K562 (cell line): ENCODE data around the gene NEK2. TPM values are rescaled to one million over a fixed set of nuclear protein-coding genes. Genes with fewer than 3 reads are reported as not detected.

Experiments used
- ARHGAP35 ChIP-seq: fragments of 450-650 bp; IDR thresholded peaks from 2 replicates; pipeline ENCODE4 v1.6.1; 2018; ENCODE audit not compliant: partially characterized antibody
- ARNT ChIP-seq, 2 experiments: fragments of 450-650 bp; IDR thresholded peaks; 2 replicates each; pipeline ENCODE4 v1.6.1; 2016; ENCODE audit warnings: mild to moderate bottlenecking in 1 of 2
- ATF7 ChIP-seq: fragments of 450-650 bp; IDR thresholded peaks from 2 replicates; pipeline ENCODE4 v1.7.1; 2014; ENCODE audit warnings: mild to moderate bottlenecking, moderate library complexity
- FOXP1 ChIP-seq: sonication (generic); formaldehyde crosslinking; IDR thresholded peaks from 2 replicates; pipeline ENCODE4 v1.8.0; 2022; ENCODE audit warnings: mild to moderate bottlenecking, missing genetic modification reagents
- HDAC8 ChIP-seq: fragments of 450-650 bp; IDR thresholded peaks from 2 replicates; pipeline ENCODE4 v1.6.1; 2016; ENCODE audit warnings: mild to moderate bottlenecking, missing genetic modification characterization, moderate library complexity, missing compliant biosample characterization
- HEY1 ChIP-seq: fragments of 250-450 bp; sonication (Bioruptor Pico); IDR thresholded peaks from 2 replicates; pipeline ENCODE4 v1.5.0; 2020; ENCODE audit warnings: mild to moderate bottlenecking, moderate library complexity, borderline replicate concordance
- KLF1 ChIP-seq: fragments of 450-650 bp; IDR thresholded peaks from 2 replicates; pipeline ENCODE4 v1.6.1; 2016; ENCODE audit warnings: missing genetic modification characterization, missing compliant biosample characterization
- MCM3 ChIP-seq: fragments of 450-650 bp; IDR thresholded peaks from 2 replicates; pipeline ENCODE4 v1.6.1; 2016
- MEF2D ChIP-seq: conservative IDR thresholded peaks from 2 replicates; pipeline ENCODE4 v1.6.1; 2016; ENCODE audit warnings: low read depth, missing genetic modification characterization, missing compliant biosample characterization
- MTA1 ChIP-seq: fragments of 450-650 bp; IDR thresholded peaks from 2 replicates; pipeline ENCODE4 v1.6.1; 2017; ENCODE audit warnings: borderline replicate concordance
- MYC ChIP-seq, 2 experiments: fragments of 250-450 bp in 1 of 2; sonication (Bioruptor Pico) in 1 of 2; IDR thresholded peaks; 2 replicates each; pipeline versions ENCODE4 v1.5.1 to v1.6.1; 2012 to 2021; ENCODE audit warnings: low read depth in 2 of 2, borderline replicate concordance in 1 of 2, improper control_type of control experiment in 1 of 2, low read length in 1 of 2, mild to moderate bottlenecking in 1 of 2, moderate library complexity in 1 of 2
- POLR2AphosphoS5 ChIP-seq: IDR thresholded peaks from 2 replicates; pipeline ENCODE4 v1.6.1; 2011; ENCODE audit warnings: mild to moderate bottlenecking, low read depth, low read length, moderate library complexity; ENCODE audit not compliant: control insufficient read depth, insufficient read depth
- TBL1XR1 ChIP-seq, 2 experiments: IDR thresholded peaks; 2 replicates each; pipeline ENCODE4 v1.6.1; 2012; ENCODE audit warnings: improper control_type of control experiment in 2 of 2, low read length in 2 of 2, mild to moderate bottlenecking in 1 of 2
- ZNF146 ChIP-seq: IDR thresholded peaks from one replicate; pipeline ENCODE4 v1.6.1; 2018; ENCODE audit warnings: missing compliant biosample characterization; ENCODE audit not compliant: unreplicated experiment
- ZNF282 ChIP-seq: sonication (generic); formaldehyde crosslinking; IDR thresholded peaks from 2 replicates; pipeline ENCODE4 v1.8.1; 2023; ENCODE audit warnings: missing genetic modification reagents
- ZNF589 ChIP-seq: fragments of 200-800 bp; sonication (Bioruptor generic); IDR thresholded peaks from 2 replicates; pipeline ENCODE4 v1.6.1; 2016; ENCODE audit warnings: low read depth, missing genetic modification characterization, missing compliant biosample characterization
- ZNF644 ChIP-seq: fragments of 200-800 bp; sonication (Bioruptor generic); IDR thresholded peaks from 2 replicates; pipeline ENCODE4 v1.6.1; 2016; ENCODE audit warnings: low read depth, missing genetic modification characterization, missing compliant biosample characterization
- ZNF77 ChIP-seq: fragments of 250-450 bp; sonication (Bioruptor Pico); IDR thresholded peaks from 2 replicates; pipeline ENCODE4 v1.5.0; 2020
- polyA plus RNA-seq, 8 experiments: library from polyadenylated mRNA; depleted of rRNA in 4 of 8; stranded (reverse) in 5 of 8; unstranded in 3 of 8; fragments of >200 nt; fragmentation: Nextera tagmentation in 2 of 8; fragmentation: Illumina TruSeq in 1 of 8; extraction: Ambion mirVana in 2 of 8; extraction: Trizol in 1 of 8; gene quantifications; 2 replicates each; pipeline versions ENCODE4 v1.2.1 to v1.2.3, GENCODE V29; 2011 to 2014; ENCODE audit warnings: inconsistent platforms in 1 of 8, missing spikeins in 1 of 8
- total RNA-seq, 7 experiments: library from RNA; depleted of rRNA in 6 of 7; stranded (reverse); fragments of >200 nt in 6 of 7; fragmentation: Illumina TruSeq in 2 of 7; extraction: Trizol in 2 of 7; gene quantifications; 2 replicates each; pipeline versions ENCODE4 v1.2.1 to v1.2.3, GENCODE V29; 2011 to 2021; ENCODE audit warnings: low replicate concordance in 1 of 7
- TF ChIP-seq, protein P1 (sequence below): fragments of 450-650 bp; IDR thresholded peaks from 2 replicates; pipeline ENCODE4 v1.7.1; 2018; ENCODE audit warnings: mild to moderate bottlenecking, low read depth; ENCODE audit not compliant: partially characterized antibody
- TF ChIP-seq, protein P2 (sequence below): fragments of 450-650 bp; IDR thresholded peaks from 2 replicates; pipeline ENCODE4 v1.6.1; 2016; ENCODE audit warnings: missing biosample characterization, missing genetic modification characterization
- TF ChIP-seq, protein P3 (sequence below): fragments of 450-650 bp; IDR thresholded peaks from 2 replicates; pipeline ENCODE4 v1.6.1; 2018; ENCODE audit not compliant: partially characterized antibody

NEK2 gene
- total and polyA plus RNA-seq, 9 of the 15 experiments (the other 6 are each of a cell fraction or from before 2014, with no cell fraction given): 30.0 to 74.7 (median 66.4) TPM

DNA sequence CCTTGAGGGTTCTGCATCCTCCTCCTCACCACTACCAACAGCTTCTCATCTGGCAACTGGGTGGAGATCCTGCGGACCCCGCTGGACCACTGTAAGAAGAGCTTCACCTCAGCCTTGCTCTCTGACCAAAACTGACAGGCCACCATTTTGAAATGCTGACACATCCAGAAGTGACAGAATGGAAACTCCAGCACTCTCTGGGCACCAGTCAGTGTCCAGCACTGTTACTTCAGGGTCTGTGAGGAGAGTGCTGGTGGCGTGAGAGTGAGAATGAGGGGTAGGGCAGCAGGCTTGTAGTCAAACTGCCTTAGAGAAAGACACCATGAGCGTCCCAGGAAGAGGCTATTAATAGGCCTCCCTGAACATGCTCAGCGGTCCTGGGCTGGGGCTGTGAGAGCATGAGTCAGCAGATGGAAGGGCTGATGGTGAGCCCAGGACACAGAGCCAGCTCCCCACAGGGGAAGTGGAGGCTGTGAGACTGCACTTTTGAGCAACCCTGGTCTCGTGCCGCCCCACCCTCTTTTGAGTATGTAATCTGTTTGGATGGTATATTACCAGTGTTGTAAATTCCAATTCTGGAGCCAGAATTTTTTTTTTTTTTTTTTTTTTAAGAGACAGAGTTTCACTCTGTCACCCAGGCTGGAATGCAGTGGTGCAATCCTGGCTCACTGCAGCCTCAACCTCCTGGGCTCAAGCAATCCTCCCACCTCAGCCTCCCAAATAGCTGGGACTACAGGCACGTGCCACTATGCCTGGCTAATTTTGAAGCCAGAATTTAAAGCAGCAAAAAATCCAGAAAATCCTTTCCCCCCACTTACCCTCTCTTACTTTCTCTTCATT is 62.1 kb downstream of the NEK2 start (continued):
- TF ChIP-seq ZNF282 (CRISPR knock-in tag) (no peak), ZNF77 (no peak), MTA1 (peak; percentile 59; the same call in 1 of the 2 replicates), MCM3 (no peak), ZNF146 (no peak), KLF1 (peak; percentile 71; the same call in 1 of the 2 replicates), ARHGAP35 (peak; percentile 33), TBL1XR1 (IDR thresholded peaks at IDR 0.05; ENCODE audit: low read length in 2 of 2) (peak in 1 of 2 experiments; percentile 82; a peak in 2 of 4 replicates), ATF7 (peak; percentile 96), POLR2AphosphoS5 (peak; percentile 70; the same call in 1 of the 2 replicates), ARNT (IDR thresholded peaks at IDR 0.05) (peak; percentile 47 to 58; a peak in 2 of 4 replicates), MYC (IDR thresholded peaks at IDR 0.05; ENCODE audit: low read depth, low read length) (peak; percentile 77), MYC (CRISPR knock-in tag; IDR thresholded peaks at IDR 0.05; ENCODE audit: borderline replicate concordance, low read depth) (0 out of 2 replicates have a peak, but pooled peaks have one; percentile 30), ZNF644 (tag) (peak; percentile 85), FOXP1 (CRISPR knock-in tag) (0 out of 2 replicates have a peak, but pooled peaks have one; percentile 42), HEY1 (no peak), MEF2D (tag) (peak; percentile 98), HDAC8 (tag) (peak; percentile 91), ZNF589 (peak; percentile 94)
- TF ChIP-seq, protein P1, sequence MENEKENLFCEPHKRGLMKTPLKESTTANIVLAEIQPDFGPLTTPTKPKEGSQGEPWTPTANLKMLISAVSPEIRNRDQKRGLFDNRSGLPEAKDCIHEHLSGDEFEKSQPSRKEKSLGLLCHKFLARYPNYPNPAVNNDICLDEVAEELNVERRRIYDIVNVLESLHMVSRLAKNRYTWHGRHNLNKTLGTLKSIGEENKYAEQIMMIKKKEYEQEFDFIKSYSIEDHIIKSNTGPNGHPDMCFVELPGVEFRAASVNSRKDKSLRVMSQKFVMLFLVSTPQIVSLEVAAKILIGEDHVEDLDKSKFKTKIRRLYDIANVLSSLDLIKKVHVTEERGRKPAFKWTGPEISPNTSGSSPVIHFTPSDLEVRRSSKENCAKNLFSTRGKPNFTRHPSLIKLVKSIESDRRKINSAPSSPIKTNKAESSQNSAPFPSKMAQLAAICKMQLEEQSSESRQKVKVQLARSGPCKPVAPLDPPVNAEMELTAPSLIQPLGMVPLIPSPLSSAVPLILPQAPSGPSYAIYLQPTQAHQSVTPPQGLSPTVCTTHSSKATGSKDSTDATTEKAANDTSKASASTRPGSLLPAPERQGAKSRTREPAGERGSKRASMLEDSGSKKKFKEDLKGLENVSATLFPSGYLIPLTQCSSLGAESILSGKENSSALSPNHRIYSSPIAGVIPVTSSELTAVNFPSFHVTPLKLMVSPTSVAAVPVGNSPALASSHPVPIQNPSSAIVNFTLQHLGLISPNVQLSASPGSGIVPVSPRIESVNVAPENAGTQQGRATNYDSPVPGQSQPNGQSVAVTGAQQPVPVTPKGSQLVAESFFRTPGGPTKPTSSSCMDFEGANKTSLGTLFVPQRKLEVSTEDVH: no peak
- TF ChIP-seq, protein P2, sequence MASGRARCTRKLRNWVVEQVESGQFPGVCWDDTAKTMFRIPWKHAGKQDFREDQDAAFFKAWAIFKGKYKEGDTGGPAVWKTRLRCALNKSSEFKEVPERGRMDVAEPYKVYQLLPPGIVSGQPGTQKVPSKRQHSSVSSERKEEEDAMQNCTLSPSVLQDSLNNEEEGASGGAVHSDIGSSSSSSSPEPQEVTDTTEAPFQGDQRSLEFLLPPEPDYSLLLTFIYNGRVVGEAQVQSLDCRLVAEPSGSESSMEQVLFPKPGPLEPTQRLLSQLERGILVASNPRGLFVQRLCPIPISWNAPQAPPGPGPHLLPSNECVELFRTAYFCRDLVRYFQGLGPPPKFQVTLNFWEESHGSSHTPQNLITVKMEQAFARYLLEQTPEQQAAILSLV (tag): peak; percentile 87
- TF ChIP-seq, protein P3, sequence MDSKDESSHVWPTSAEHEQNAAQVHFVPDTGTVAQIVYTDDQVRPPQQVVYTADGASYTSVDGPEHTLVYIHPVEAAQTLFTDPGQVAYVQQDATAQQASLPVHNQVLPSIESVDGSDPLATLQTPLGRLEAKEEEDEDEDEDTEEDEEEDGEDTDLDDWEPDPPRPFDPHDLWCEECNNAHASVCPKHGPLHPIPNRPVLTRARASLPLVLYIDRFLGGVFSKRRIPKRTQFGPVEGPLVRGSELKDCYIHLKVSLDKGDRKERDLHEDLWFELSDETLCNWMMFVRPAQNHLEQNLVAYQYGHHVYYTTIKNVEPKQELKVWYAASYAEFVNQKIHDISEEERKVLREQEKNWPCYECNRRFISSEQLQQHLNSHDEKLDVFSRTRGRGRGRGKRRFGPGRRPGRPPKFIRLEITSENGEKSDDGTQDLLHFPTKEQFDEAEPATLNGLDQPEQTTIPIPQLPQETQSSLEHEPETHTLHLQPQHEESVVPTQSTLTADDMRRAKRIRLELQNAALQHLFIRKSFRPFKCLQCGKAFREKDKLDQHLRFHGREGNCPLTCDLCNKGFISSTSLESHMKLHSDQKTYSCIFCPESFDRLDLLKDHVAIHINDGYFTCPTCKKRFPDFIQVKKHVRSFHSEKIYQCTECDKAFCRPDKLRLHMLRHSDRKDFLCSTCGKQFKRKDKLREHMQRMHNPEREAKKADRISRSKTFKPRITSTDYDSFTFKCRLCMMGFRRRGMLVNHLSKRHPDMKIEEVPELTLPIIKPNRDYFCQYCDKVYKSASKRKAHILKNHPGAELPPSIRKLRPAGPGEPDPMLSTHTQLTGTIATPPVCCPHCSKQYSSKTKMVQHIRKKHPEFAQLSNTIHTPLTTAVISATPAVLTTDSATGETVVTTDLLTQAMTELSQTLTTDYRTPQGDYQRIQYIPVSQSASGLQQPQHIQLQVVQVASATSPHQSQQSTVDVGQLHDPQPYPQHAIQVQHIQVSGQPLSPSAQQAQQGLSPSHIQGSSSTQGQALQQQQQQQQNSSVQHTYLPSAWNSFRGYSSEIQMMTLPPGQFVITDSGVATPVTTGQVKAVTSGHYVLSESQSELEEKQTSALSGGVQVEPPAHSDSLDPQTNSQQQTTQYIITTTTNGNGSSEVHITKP: peak; percentile 99
